ENCODE results near the gene MS4A7. TPM values are rescaled to one million over a fixed set of nuclear protein-coding genes. Genes with fewer than 3 reads are reported as not detected.

The MS4A7 gene
- total RNA-seq, 1 donor = not detected

- TF ChIP-seq, protein P1, sequence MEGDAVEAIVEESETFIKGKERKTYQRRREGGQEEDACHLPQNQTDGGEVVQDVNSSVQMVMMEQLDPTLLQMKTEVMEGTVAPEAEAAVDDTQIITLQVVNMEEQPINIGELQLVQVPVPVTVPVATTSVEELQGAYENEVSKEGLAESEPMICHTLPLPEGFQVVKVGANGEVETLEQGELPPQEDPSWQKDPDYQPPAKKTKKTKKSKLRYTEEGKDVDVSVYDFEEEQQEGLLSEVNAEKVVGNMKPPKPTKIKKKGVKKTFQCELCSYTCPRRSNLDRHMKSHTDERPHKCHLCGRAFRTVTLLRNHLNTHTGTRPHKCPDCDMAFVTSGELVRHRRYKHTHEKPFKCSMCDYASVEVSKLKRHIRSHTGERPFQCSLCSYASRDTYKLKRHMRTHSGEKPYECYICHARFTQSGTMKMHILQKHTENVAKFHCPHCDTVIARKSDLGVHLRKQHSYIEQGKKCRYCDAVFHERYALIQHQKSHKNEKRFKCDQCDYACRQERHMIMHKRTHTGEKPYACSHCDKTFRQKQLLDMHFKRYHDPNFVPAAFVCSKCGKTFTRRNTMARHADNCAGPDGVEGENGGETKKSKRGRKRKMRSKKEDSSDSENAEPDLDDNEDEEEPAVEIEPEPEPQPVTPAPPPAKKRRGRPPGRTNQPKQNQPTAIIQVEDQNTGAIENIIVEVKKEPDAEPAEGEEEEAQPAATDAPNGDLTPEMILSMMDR (IDR thresholded peaks at IDR 0.05; ENCODE audit: insufficient read depth, low read depth, low read length) = no peak
- DNase-seq (ENCODE audit: low read depth) = no peak
Measured at GRCh38 chr11:60433401-60433800, 55.1 kb downstream of the MS4A7 start.

More at GRCh38 chr11:60433401-60433800, 55.1 kb downstream of the MS4A7 start:
- H3K4me3 ChIP-seq (ENCODE audit: low read depth, low read length) = no peak overlapping the region

Other genes starting within 250 kb of the MS4A7 start
- gene MS4A6A, start 195.4 kb upstream of the MS4A7 start, total RNA-seq = not detected in 2 replicates
- gene MS4A4E, start 135.4 kb upstream of the MS4A7 start, total RNA-seq = not detected in 2 replicates
- not detected in 2 replicates for gene MS4A4A, start 97.9 kb upstream of the MS4A7 start, total RNA-seq
- not detected in 2 replicates for gene MS4A6E, start 51.3 kb upstream of the MS4A7 start, total RNA-seq
- not detected in 2 replicates for gene MS4A14, start 17.9 kb downstream of the MS4A7 start, total RNA-seq
- gene MS4A5, start 51.0 kb downstream of the MS4A7 start, total RNA-seq = not detected in 2 replicates
- gene MS4A1, start 77.3 kb downstream of the MS4A7 start, total RNA-seq = not detected in 2 replicates
- gene MS4A12, start 114.2 kb downstream of the MS4A7 start, total RNA-seq = not detected in 2 replicates
- gene MS4A13, start 136.9 kb downstream of the MS4A7 start, total RNA-seq = not detected in 2 replicates